ENCODE measurements around the gene GET4. TPM values are rescaled to one million over a fixed set of nuclear protein-coding genes. Genes with fewer than 3 reads are reported as not detected.
"Not testable (repeated sequence)": the region's sequence is repeated elsewhere in the genome, so short reads cannot be mapped to it uniquely, and the experiment has no call there.

GET4 gene
- total RNA-seq, 1 experiment from 2014 or later = 16.2 TPM

DNA sequence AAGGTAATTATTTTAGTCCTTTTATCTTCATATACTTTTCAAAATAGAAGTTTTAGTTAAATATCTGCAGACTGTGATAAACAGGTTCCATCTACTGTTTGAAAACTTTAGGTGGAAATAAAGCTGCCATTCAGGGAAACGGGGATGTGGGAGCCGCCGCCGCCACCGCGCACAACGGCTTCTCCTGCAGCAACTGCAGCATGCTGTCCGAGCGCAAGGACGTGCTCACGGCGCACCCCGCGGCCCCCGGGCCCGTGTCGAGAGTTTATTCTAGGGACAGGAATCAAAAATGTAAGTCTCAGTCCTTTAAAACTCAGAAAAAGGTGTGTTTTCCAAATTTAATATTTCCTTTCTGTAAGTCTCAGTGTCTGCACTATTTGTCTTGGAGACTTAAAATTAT is 33.1 kb upstream of the GET4 start:
- no peaks in the 10 kb centered on the region for H3K4me1 ChIP-seq (ENCODE audit: low read length)
- DNase-seq = no peak
- no peaks in the 10 kb centered on the region for H4K20me1 ChIP-seq (ENCODE audit: insufficient read depth, low read depth, low read length)
- H3K36me3 ChIP-seq (ENCODE audit: insufficient read depth, low read length) = peaks cover 3% of the 10 kb centered on the region
- no peak overlapping the region for H3K4me3 ChIP-seq (ENCODE audit: low read length)
- no peak overlapping the region for H2AFZ ChIP-seq (ENCODE audit: low read length)
- no peak overlapping the region for H3K9ac ChIP-seq (ENCODE audit: low read length)
- H3K79me2 ChIP-seq (ENCODE audit: low read length) = peaks cover 4% of the 10 kb centered on the region; the same call in 1 of the 2 replicates
- no peak overlapping the region for H3K27ac ChIP-seq (ENCODE audit: low read length)
- no peak overlapping the region for H3K4me2 ChIP-seq (ENCODE audit: low read depth, low read length, poor library complexity, severe bottlenecking)
- no peaks in the 10 kb centered on the region for H3K27me3 ChIP-seq (ENCODE audit: low read length)
- no peaks in the 10 kb centered on the region for H3K9me3 ChIP-seq (ENCODE audit: low read length)
- H3K9me2 ChIP-seq (replicated peaks; ENCODE audit: insufficient read depth, low read length) = no peaks in the 10 kb centered on the region

DNA sequence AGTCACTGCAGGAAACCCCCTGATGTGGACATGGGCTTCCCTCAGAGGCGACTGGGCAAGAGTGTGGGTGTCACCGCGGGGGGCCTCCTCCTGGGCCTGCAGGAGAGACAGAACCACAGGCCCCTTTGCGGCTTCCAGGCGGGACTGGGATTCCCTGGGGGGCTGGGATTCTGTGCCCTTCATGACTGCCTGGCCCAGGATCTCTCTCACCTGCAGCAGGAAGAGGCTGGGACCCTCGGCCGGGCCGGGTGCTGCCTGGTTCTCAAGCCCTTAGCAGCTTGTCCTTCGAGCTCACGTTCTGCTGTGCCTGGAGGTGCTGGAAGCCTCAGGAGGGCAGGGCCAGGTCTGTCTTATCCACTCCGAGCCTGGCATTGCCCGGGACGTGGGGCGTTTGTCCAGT is 32.3 kb upstream of the GET4 start:
- H3K4me3 ChIP-seq (ENCODE audit: low read length) = no peak overlapping the region

DNA sequence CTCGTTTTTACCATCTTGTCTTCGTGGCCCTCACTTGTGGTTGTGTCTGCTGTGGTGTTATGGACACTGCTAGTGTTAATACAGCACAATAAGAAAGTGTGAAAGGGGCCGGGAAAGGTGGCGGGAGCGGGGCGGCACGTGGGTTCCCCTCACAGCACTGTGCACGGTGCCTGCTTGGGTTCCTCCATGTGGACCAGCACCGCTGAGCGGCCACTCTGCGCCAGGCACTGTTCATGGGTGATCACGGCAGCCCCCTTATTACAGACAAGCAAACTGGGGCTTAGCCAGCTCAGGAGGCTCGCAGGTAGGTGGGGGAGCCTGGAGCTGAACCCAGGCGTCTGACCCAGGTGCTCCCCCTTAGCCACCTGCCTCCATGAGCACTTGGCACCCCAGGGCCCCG is 31.8 kb upstream of the GET4 start:
- Histone ChIP-seq H3K4me1 (ENCODE audit: low read length) (no peaks in the 10 kb centered on the region), H3K27ac (ENCODE audit: low read length) (no peak overlapping the region), H3K27me3 (ENCODE audit: low read length) (no peaks in the 10 kb centered on the region), H2AFZ (ENCODE audit: low read length) (no peak overlapping the region), H4K20me1 (ENCODE audit: insufficient read depth, low read depth, low read length) (no peaks in the 10 kb centered on the region), H3K9ac (ENCODE audit: low read length) (no peak overlapping the region), H3K9me3 (ENCODE audit: low read length) (no peaks in the 10 kb centered on the region), H3K79me2 (ENCODE audit: low read length) (peaks cover 4% of the 10 kb centered on the region; the same call in 1 of the 2 replicates), H3K4me3 (ENCODE audit: low read length) (no peak overlapping the region), H3K4me2 (ENCODE audit: low read depth, low read length, poor library complexity, severe bottlenecking) (no peak overlapping the region), H3K9me2 (replicated peaks; ENCODE audit: insufficient read depth, low read length) (no peaks in the 10 kb centered on the region), H3K36me3 (ENCODE audit: insufficient read depth, low read length) (peaks cover 3% of the 10 kb centered on the region)
- no peak for DNase-seq

More for the DNA sequence above, 32.3 kb upstream of the GET4 start:
- Histone ChIP-seq H3K36me3 (ENCODE audit: insufficient read depth, low read length) (peaks cover 3% of the 10 kb centered on the region), H3K27ac (ENCODE audit: low read length) (no peak overlapping the region), H3K79me2 (ENCODE audit: low read length) (peaks cover 4% of the 10 kb centered on the region; the same call in 1 of the 2 replicates), H2AFZ (ENCODE audit: low read length) (no peak overlapping the region), H3K4me1 (ENCODE audit: low read length) (no peaks in the 10 kb centered on the region), H3K9me2 (replicated peaks; ENCODE audit: insufficient read depth, low read length) (no peaks in the 10 kb centered on the region), H3K9ac (ENCODE audit: low read length) (no peak overlapping the region), H4K20me1 (ENCODE audit: insufficient read depth, low read depth, low read length) (no peaks in the 10 kb centered on the region), H3K27me3 (ENCODE audit: low read length) (no peaks in the 10 kb centered on the region), H3K4me2 (ENCODE audit: low read depth, low read length, poor library complexity, severe bottlenecking) (no peak overlapping the region), H3K9me3 (ENCODE audit: low read length) (no peaks in the 10 kb centered on the region)
- no peak for DNase-seq

DNA sequence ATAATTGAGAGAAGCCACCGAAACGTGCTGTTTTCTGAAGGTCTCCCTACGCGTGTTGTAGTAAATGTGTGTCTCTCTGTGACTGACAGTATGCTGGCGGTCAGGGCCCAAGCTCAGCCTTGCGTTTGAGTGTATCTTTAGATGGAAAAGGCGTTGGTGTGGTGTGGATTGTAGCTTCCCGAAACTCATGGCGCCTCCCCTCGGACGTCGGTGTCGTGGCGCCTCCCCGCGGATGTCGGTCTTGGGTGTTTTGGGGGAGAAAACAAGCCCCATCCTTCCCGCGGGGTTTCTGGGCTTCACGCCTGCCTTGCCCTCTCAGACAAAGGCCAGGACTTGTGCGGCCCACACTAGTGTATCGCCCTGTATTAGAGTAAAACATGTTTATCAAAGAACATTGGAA is 31.3 kb upstream of the GET4 start:
- Histone ChIP-seq H2AFZ (ENCODE audit: low read length) (no peak overlapping the region), H3K9ac (ENCODE audit: low read length) (no peak overlapping the region), H3K4me3 (ENCODE audit: low read length) (no peak overlapping the region), H3K4me1 (ENCODE audit: low read length) (no peaks in the 10 kb centered on the region), H3K9me3 (ENCODE audit: low read length) (no peaks in the 10 kb centered on the region), H3K27ac (ENCODE audit: low read length) (no peak overlapping the region), H3K27me3 (ENCODE audit: low read length) (no peaks in the 10 kb centered on the region), H3K9me2 (replicated peaks; ENCODE audit: insufficient read depth, low read length) (no peaks in the 10 kb centered on the region), H3K36me3 (ENCODE audit: insufficient read depth, low read length) (peaks cover under 1% of the 10 kb centered on the region), H4K20me1 (ENCODE audit: insufficient read depth, low read depth, low read length) (no peaks in the 10 kb centered on the region), H3K79me2 (ENCODE audit: low read length) (peaks cover 4% of the 10 kb centered on the region; the same call in 1 of the 2 replicates), H3K4me2 (ENCODE audit: low read depth, low read length, poor library complexity, severe bottlenecking) (no peak overlapping the region)
- DNase-seq = no peak

DNA sequence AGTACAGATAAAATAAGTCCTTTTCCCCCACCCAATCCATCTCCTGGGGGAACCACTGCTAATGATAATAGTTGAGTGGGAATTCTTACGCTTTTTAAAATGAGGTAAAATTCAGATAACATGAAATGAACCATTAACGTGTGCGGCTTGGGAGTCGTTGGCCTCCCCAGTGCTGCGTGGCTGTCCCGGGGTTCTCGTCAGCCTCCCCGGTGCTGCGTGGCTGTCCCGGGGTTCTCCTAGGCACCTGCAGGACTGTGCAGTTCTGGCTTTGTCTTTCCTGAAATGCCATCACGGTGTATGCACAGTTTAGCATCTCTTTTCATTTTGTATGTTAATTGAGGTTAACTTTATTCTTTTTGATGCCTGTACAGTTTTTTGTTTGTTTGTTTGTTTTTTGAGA is 30.6 kb upstream of the GET4 start:
- Histone ChIP-seq H2AFZ (ENCODE audit: low read length) (no peak overlapping the region), H3K4me2 (ENCODE audit: low read depth, low read length, poor library complexity, severe bottlenecking) (no peak overlapping the region), H3K9me3 (ENCODE audit: low read length) (no peaks in the 10 kb centered on the region), H3K27me3 (ENCODE audit: low read length) (no peaks in the 10 kb centered on the region), H3K4me3 (ENCODE audit: low read length) (no peak overlapping the region), H3K9me2 (replicated peaks; ENCODE audit: insufficient read depth, low read length) (no peaks in the 10 kb centered on the region), H3K27ac (ENCODE audit: low read length) (no peak overlapping the region), H3K36me3 (ENCODE audit: insufficient read depth, low read length) (no peaks in the 10 kb centered on the region; the same call in none of the 2 replicates), H3K9ac (ENCODE audit: low read length) (no peak overlapping the region), H3K79me2 (ENCODE audit: low read length) (peaks cover 4% of the 10 kb centered on the region; the same call in 1 of the 2 replicates), H4K20me1 (ENCODE audit: insufficient read depth, low read depth, low read length) (no peaks in the 10 kb centered on the region), H3K4me1 (ENCODE audit: low read length) (no peaks in the 10 kb centered on the region)
- no peak for DNase-seq

DNA sequence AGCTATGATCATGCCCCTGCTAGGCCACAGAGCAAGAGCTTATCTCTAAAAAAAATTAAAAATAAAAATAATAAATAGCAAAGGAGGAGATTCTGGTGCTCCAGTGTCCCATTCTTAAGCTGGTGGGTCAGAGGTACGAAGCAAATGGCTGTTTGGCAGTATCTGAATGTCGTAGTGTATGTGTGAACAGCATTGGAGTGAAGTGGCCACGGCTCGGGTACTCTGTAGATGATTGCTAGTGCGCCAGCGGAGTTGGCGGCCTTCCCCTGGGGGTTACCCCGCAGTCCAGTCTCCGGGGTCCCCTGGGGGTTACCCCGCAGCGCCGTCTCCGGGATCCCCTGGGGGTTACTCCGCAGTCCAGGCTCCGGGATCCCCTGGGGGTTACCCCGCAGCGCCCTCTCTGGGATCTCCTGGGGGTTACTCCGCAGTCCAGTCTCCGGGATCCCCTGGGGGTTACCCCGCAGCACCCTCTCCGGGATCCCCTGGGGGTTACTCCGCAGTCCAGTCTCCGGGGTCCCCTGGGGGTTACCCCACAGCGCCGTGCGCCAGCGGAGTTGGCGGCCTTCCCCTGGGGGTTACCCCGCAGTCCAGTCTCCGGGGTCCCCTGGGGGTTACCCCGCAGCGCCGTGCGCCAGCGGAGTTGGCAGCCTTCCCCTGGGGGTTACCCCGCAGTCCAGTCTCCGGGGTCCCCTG is 29.2 kb upstream of the GET4 start:
- H3K4me1 ChIP-seq (ENCODE audit: low read length); H2AFZ ChIP-seq (ENCODE audit: low read length); H3K9me2 ChIP-seq (replicated peaks; ENCODE audit: insufficient read depth, low read length); H3K4me2 ChIP-seq (ENCODE audit: low read depth, low read length, poor library complexity, severe bottlenecking); H3K27me3 ChIP-seq (ENCODE audit: low read length); H3K79me2 ChIP-seq (ENCODE audit: low read length); H3K27ac ChIP-seq (ENCODE audit: low read length); H4K20me1 ChIP-seq (ENCODE audit: insufficient read depth, low read depth, low read length); H3K36me3 ChIP-seq (ENCODE audit: insufficient read depth, low read length); H3K9me3 ChIP-seq (ENCODE audit: low read length); H3K9ac ChIP-seq (ENCODE audit: low read length); H3K4me3 ChIP-seq (ENCODE audit: low read length); DNase-seq: not testable (repeated sequence)

DNA sequence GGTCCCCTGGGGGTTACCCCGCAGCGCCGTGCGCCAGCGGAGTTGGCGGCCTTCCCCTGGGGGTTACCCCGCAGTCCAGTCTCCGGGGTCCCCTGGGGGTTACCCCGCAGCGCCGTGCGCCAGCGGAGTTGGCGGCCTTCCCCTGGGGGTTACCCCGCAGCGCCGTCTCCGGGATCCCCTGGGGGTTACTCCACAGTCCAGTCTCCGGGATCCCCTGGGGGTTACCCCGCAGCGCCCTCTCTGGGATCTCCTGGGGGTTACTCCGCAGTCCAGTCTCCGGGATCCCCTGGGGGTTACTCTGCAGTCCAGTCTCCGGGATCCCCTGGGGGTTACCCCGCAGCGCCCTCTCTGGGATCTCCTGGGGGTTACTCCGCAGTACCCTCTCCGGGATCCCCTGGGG is 28.6 kb upstream of the GET4 start:
- not testable (repeated sequence) for H4K20me1 ChIP-seq (ENCODE audit: insufficient read depth, low read depth, low read length); DNase-seq; H3K9me2 ChIP-seq (replicated peaks; ENCODE audit: insufficient read depth, low read length); H2AFZ ChIP-seq (ENCODE audit: low read length); H3K79me2 ChIP-seq (ENCODE audit: low read length); H3K36me3 ChIP-seq (ENCODE audit: insufficient read depth, low read length); H3K4me3 ChIP-seq (ENCODE audit: low read length); H3K9ac ChIP-seq (ENCODE audit: low read length); H3K4me2 ChIP-seq (ENCODE audit: low read depth, low read length, poor library complexity, severe bottlenecking); H3K27me3 ChIP-seq (ENCODE audit: low read length); H3K27ac ChIP-seq (ENCODE audit: low read length); H3K9me3 ChIP-seq (ENCODE audit: low read length); H3K4me1 ChIP-seq (ENCODE audit: low read length)

DNA sequence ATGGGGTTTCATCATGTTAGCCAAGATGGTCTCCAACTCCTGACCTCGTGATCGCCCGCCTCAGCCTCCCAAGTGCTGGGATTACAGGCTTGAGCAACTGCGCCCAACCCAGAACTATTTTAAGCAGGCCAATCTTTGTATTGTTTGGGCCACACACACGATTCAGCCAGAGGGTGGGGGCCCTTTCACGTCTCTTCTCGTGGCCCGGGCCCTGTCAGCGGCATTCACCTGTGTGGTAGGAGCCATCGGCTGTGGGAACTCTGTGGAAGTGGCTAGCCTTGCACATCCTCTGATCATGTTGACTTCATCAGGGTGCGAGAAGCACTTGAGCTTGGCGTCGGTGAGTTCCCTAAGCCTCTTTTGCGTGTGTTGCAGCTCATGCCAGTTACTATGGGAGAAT is 27.2 kb upstream of the GET4 start:
- H3K4me1 ChIP-seq (ENCODE audit: low read length) = no peaks in the 10 kb centered on the region
- no peaks in the 10 kb centered on the region; the same call in none of the 2 replicates for H3K36me3 ChIP-seq (ENCODE audit: insufficient read depth, low read length)
- H2AFZ ChIP-seq (ENCODE audit: low read length) = no peak overlapping the region
- no peak overlapping the region for H3K9ac ChIP-seq (ENCODE audit: low read length)
- peaks cover 4% of the 10 kb centered on the region for H3K79me2 ChIP-seq (ENCODE audit: low read length)
- no peak for DNase-seq
- no peaks in the 10 kb centered on the region for H3K27me3 ChIP-seq (ENCODE audit: low read length)
- no peak overlapping the region for H3K4me2 ChIP-seq (ENCODE audit: low read depth, low read length, poor library complexity, severe bottlenecking)
- H3K27ac ChIP-seq (ENCODE audit: low read length) = no peak overlapping the region
- no peaks in the 10 kb centered on the region for H3K9me3 ChIP-seq (ENCODE audit: low read length)
- H3K4me3 ChIP-seq (ENCODE audit: low read length) = no peak overlapping the region
- H3K9me2 ChIP-seq (replicated peaks; ENCODE audit: insufficient read depth, low read length) = no peaks in the 10 kb centered on the region
- no peaks in the 10 kb centered on the region for H4K20me1 ChIP-seq (ENCODE audit: insufficient read depth, low read depth, low read length)

Data from Karpas-422 (cell line).